Measurements from ENCODE around the gene TTLL3.

GRCh38 chr3:9767418-9767817 is 42.6 kb upstream of the TTLL3 start:
- no peak for TF ChIP-seq CTCF (conservative IDR thresholded peaks at IDR 0.05; ENCODE audit: low read depth, low read length)
- TF ChIP-seq RAD21 (IDR thresholded peaks at IDR 0.05; ENCODE audit: low read length), result no peak
